Endodermal cell (in vitro differentiated cells): Measurements from ENCODE around the gene OR2C1. TPM values are rescaled to one million over a fixed set of nuclear protein-coding genes. Genes with fewer than 3 reads are reported as not detected.

ENCODE experiments used
- DNase-seq: peaks from one replicate; pipeline ENCODE4 v3.0.0-alpha.2; 2017
- H3K27ac ChIP-seq: 2 replicates; pipeline ENCODE4 v1.5.1; 2013; ENCODE audit warnings: mild to moderate bottlenecking, low read depth, low read length, moderate library complexity
- H3K27me3 ChIP-seq: 2 replicates; pipeline ENCODE4 v1.6.1; 2013; ENCODE audit warnings: mild to moderate bottlenecking, low read length, moderate library complexity; ENCODE audit not compliant: insufficient read depth, control insufficient read depth, poor library complexity, severe bottlenecking
- H3K36me3 ChIP-seq: 2 replicates; pipeline ENCODE4 v1.7.0; 2013; ENCODE audit warnings: mild to moderate bottlenecking, low read length, moderate library complexity; ENCODE audit not compliant: control insufficient read depth, insufficient read depth
- H3K4me1 ChIP-seq: one replicate; pipeline ENCODE4 v1.7.0; 2013; ENCODE audit warnings: low read length; ENCODE audit not compliant: control insufficient read depth, insufficient read depth
- H3K4me3 ChIP-seq: 2 replicates; pipeline ENCODE4 v1.5.1; 2013; ENCODE audit warnings: mild to moderate bottlenecking, low read length, moderate library complexity
- H3K9ac ChIP-seq: 2 replicates; pipeline ENCODE4 v1.6.1; 2013; ENCODE audit warnings: mild to moderate bottlenecking, low read length, moderate library complexity; ENCODE audit not compliant: poor library complexity, severe bottlenecking; ENCODE audit errors: extremely low read depth
- H3K9me3 ChIP-seq: 2 replicates; pipeline ENCODE4 v1.6.1; 2013; ENCODE audit warnings: mild to moderate bottlenecking, low read length, moderate library complexity; ENCODE audit not compliant: control insufficient read depth
- H3K27ac Mint-ChIP-seq: 2 replicates; pipeline ENCODE4 v1.8.0; 2020; ENCODE audit warnings: mixed read lengths
- H3K27me3 Mint-ChIP-seq: 2 replicates; pipeline ENCODE4 v1.8.0; 2021; ENCODE audit warnings: mild to moderate bottlenecking, mixed read lengths; ENCODE audit not compliant: insufficient read depth
- H3K36me3 Mint-ChIP-seq: 2 replicates; pipeline ENCODE4 v1.8.0; 2020; ENCODE audit warnings: low read depth, mixed read lengths
- H3K4me1 Mint-ChIP-seq: 2 replicates; pipeline ENCODE4 v1.8.0; 2020; ENCODE audit warnings: mixed read lengths
- H3K4me3 Mint-ChIP-seq: 2 replicates; pipeline ENCODE4 v1.8.0; 2020; ENCODE audit warnings: mild to moderate bottlenecking, moderate library complexity, mixed read lengths
- H3K9me3 Mint-ChIP-seq: 2 replicates; pipeline ENCODE4 v1.8.0; 2020; ENCODE audit warnings: mild to moderate bottlenecking, mixed read lengths
- CTCF ChIP-seq: fragments of 200-600 bp; sonication (generic); conservative IDR thresholded peaks from 2 replicates; pipeline ENCODE4 v1.5.0; 2021; ENCODE audit warnings: antibody characterized with exemption, mild to moderate bottlenecking
- WGBS, 2 experiments: methylation state at CpG; one replicate each; pipeline versions ENCODE4 v1.1.5 to v1.1.7; 2013; ENCODE audit warnings: missing lambda C conversion rate in 2 of 2, mixed read lengths in 1 of 2; ENCODE audit not compliant: insufficient coverage in 1 of 2, insufficient read length in 1 of 2; 5-methylcytosine and 5-hydroxymethylcytosine counted together
- long read RNA-seq, 4 experiments: library from polyadenylated mRNA in 2 of 4; library from RNA in 1 of 4; library from capped mRNA in 1 of 4; stranded (forward) in 3 of 4; unstranded in 1 of 4; transcript quantifications; one replicate each; pipeline ENCODE4 v2.0.0, GENCODE V29; 2020 to 2021; ENCODE audit warnings: inconsistent platforms in 1 of 4
- polyA plus RNA-seq, 2 experiments: library from polyadenylated mRNA; stranded (reverse); fragments of 50-300 nt; gene quantifications; one replicate each; pipeline ENCODE4 v1.2.3, GENCODE V29; 2013
- total RNA-seq, 2 donors: library from RNA; stranded (reverse); fragmentation: NEBNext Ultra II Directional in 1 of 2; extraction: Animal tissue kit (Norgen Biotek cat#: 25700) in 1 of 2; gene quantifications; 2 replicates in 1 of 2; 3 replicates in 1 of 2; pipeline ENCODE4 v1.2.1, GENCODE V29; 2021

The OR2C1 gene
- not detected for total RNA-seq
- 0.43 TPM for polyA plus RNA-seq (2013, experiment 1 of 2)
- not detected for polyA plus RNA-seq (2013, experiment 2 of 2)
- long read RNA-seq, experiment 1 = 0 reads
- long read RNA-seq, experiment 2 = 0 reads
- long read RNA-seq, experiment 3 = 0 reads
- long read RNA-seq, experiment 4 = 0 reads

GRCh38 chr16:3355589-3355988 lies at the start of gene OR2C1:
OR2C1 (plus strand) TSS chr16:3355889; CDS start chr16:3355941, 52 bp downstream.
- Mint-ChIP-seq H3K27me3 (peaks cover 30% of the 10 kb centered on the region), H3K27ac (no peak within 1 kb of the TSS), H3K9me3 (peaks cover 30% of the 10 kb centered on the region), H3K36me3 (no peaks in the 10 kb centered on the region), H3K4me3 (no peak within 1 kb of the TSS), H3K4me1 (no peaks in the 10 kb centered on the region)
- Histone ChIP-seq H3K4me3 (no peak within 1 kb of the TSS), H3K9me3 (no peaks in the 10 kb centered on the region), H3K9ac (no peak within 1 kb of the TSS), H3K36me3 (no peaks in the 10 kb centered on the region), H3K27ac (no peak within 1 kb of the TSS), H3K27me3 (peaks cover 11% of the 10 kb centered on the region), H3K4me1 (no peaks in the 10 kb centered on the region)
- no peak for DNase-seq
- TF ChIP-seq CTCF = no peak
- 69 to 71% methylated on average over 3 of the region's 3 CpGs for WGBS, 2 experiments

GRCh38 chr16:3306078-3306477 lies 49.6 kb upstream of the OR2C1 start:
- Histone ChIP-seq H3K4me1 (no peaks in the 10 kb centered on the region), H3K4me3 (peak overlapping the region; percentile 87), H3K36me3 (peaks cover 51% of the 10 kb centered on the region), H3K27ac (no peak overlapping the region), H3K9ac (peak overlapping the region; percentile 68), H3K27me3 (no peaks in the 10 kb centered on the region), H3K9me3 (peaks cover 79% of the 10 kb centered on the region)
- no peak for TF ChIP-seq CTCF
- Mint-ChIP-seq H3K27me3 (peaks cover 6% of the 10 kb centered on the region), H3K4me1 (no peaks in the 10 kb centered on the region), H3K4me3 (peak overlapping the region; percentile 67), H3K27ac (no peak overlapping the region), H3K9me3 (peaks cover 79% of the 10 kb centered on the region), H3K36me3 (peaks cover 72% of the 10 kb centered on the region)
- WGBS, 2 experiments = 76 to 80% methylated on average over 10 to 11 of the region's 11 CpGs
- no peak for DNase-seq

- no peaks in the 10 kb centered on the region for H3K27me3 Mint-ChIP-seq
- Histone ChIP-seq H3K36me3 (peaks cover 89% of the 10 kb centered on the region), H3K27me3 (no peaks in the 10 kb centered on the region), H3K4me1 (no peaks in the 10 kb centered on the region), H3K9ac (no peak overlapping the region), H3K9me3 (peaks cover 100% of the 10 kb centered on the region), H3K27ac (no peak overlapping the region), H3K4me3 (no peak overlapping the region)
- no peak overlapping the region for H3K27ac Mint-ChIP-seq
- H3K36me3 Mint-ChIP-seq = peaks cover 97% of the 10 kb centered on the region
- WGBS, 2 experiments = 94 to 97% methylated on average over 3 of the region's 4 CpGs
- H3K4me3 Mint-ChIP-seq = no peak overlapping the region
- peaks cover 99% of the 10 kb centered on the region for H3K9me3 Mint-ChIP-seq
- no peaks in the 10 kb centered on the region for H3K4me1 Mint-ChIP-seq
- TF ChIP-seq CTCF = no peak
- DNase-seq = no peak
Observed at GRCh38 chr16:3311496-3311895, 44.2 kb upstream of the OR2C1 start.
